GM19025 (cell line): Measurements from ENCODE around the gene SUGP2.
A peak's percentile ranks its signal among the peaks of the same experiment; 100 is the strongest.
"Not testable (repeated sequence)": the region's sequence is repeated elsewhere in the genome, so short reads cannot be mapped to it uniquely, and the experiment has no call there.

Experiments
- ATAC-seq: cut with Tn5 transposase; IDR thresholded peaks from one replicate; pipeline ENCODE4 v1.9.1; 2021; ENCODE audit warnings: mild to moderate bottlenecking, low read depth, moderate library complexity; ENCODE audit not compliant: unreplicated experiment

SUGP2 gene

DNA sequence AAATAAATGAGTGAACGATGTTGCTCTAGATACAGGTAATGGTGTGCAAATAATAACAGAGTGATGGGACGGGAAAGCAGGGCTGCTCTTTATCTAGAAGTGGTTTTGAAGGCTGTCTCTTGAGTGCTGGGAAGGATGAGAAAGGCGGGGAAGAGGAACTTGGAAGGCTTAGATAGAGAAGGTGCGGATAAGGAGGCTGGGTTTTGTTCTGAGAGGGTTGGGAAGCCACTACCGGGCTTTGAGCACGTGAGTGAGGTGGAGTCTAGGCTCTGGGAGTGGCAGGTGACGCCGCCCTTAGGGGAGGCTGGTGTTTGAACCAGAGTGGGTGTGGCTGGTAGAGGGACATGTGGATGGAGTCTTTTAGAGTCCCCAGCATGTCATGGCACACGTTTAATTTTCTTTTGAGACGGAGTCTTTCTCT, 897 bp upstream of the SUGP2 start:
- no peak for ATAC-seq

GRCh38 chr19:19033176-19033425, 216 bp downstream of the SUGP2 start:
- peak; percentile 16 for ATAC-seq

- peak; percentile 9 for ATAC-seq
These were observed 719 bp downstream of the SUGP2 start for GRCh38 chr19:19032420-19033175.

DNA sequence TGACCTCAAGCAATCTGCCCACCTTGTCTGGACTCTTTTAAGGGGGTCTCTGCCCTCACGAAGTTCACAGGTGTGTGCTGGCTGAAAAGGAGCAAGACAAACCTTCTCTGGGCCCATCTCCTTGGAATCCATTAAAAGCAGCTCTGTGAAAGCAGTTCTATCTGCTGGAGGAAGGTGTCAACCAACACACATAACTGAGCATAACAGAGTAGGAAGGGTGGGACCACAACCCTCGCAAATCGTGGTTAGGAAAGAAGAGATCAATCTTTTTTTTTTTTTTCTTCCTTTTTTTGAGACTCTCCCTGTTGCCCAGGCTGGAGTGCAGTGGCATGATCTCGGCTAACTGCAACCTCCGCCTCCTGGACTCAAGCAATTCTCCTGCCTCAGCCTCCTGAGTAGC, 1.4 kb downstream of the SUGP2 start:
- no peak for ATAC-seq

- no peak for ATAC-seq
These were observed 4.8 kb downstream of the SUGP2 start for GRCh38 chr19:19028526-19028925.

GRCh38 chr19:19027228-19027627, 6.1 kb downstream of the SUGP2 start:
- no peak for ATAC-seq

DNA sequence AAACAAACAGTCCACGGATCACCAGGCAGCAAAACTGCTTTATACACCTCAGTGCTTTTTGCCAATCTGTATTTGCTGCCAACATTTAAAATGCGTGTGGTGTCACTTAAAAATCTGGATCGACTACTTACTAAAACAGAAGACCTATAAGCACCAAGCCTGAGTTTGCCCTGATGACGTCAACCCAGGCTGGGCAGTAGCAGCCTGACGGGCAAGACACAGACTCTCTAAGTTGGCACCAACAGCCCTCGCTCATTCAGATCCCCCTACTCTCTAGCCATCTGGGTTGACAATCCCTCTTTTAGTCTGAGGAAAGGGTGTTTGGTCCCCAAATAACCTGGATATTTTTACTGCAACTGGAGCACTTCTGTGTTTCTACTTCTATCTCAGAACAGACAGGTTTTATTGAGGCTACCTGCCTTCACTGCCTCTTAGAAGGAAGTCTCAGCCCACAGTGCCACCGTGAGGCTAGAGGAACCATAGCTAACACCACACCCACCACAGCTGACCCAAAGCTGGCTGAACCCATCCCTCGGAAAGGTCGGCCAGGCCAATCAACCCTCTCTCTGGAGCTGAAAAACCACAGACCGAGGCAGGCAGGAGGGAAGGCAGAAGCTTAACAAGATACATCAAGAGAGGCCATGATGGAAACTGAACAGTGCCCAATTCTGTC, 6.9 kb downstream of the SUGP2 start:
- ATAC-seq, result no peak

- ATAC-seq, result no peak
These were observed 7.5 kb downstream of the SUGP2 start for GRCh38 chr19:19025861-19026260.

- not testable (repeated sequence) for ATAC-seq
These were observed 9.9 kb downstream of the SUGP2 start for GRCh38 chr19:19023376-19023775.

DNA sequence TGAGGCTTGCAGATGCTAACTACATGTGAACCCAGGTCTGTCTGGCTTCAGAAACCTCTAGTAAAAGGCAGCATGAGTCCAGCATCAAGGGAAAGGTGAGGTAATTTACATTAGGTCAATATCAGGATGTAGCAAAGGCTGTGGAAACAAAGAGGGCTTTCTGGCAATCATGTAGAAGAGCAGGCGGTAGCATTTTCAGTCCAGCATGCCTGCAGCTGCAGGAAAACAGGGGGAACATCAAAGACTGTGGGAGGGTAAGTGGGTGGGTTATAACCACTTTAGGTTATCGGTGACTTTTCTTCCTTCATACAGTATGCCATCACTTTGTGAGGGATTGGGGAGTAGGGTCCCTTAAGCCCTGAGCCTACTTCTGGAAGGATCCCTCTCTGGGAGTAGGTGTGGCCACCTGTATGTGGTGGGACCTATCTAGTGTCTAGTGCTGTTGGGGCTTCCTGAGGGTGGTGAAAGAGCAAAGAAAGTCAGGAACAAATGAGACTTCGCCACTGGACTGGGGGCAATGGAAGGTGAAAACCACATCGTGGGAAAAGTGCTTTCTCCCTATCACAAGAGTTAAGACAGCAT, 10.8 kb downstream of the SUGP2 start:
- ATAC-seq, result no peak

- ATAC-seq, result no peak
These were observed 12.2 kb downstream of the SUGP2 start for GRCh38 chr19:19021115-19021514.

- ATAC-seq, result no peak
These were observed 22.8 kb downstream of the SUGP2 start for GRCh38 chr19:19010551-19010950.

DNA sequence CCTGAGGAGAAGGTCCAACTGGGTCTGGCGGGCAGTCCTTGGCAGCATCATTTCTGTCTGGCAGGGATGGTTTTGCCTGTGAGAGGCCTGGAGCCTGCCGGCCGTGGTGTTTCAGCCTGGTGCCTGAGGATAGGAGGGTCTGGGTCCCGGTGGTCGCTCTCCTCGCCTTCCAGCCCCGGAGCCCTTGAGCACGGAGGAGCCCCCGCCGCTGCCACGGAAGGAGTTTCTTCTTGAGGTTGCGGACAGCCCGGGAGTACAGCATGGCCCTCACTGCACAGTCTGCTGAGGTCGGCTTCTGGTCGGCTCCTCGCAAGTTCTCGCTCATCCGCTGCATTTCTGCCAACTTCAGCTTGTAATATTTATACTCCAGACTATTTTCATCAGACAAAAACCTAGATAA, 23.4 kb downstream of the SUGP2 start:
- ATAC-seq, result no peak

GRCh38 chr19:19006213-19006612, 27.1 kb downstream of the SUGP2 start:
- no peak for ATAC-seq

DNA sequence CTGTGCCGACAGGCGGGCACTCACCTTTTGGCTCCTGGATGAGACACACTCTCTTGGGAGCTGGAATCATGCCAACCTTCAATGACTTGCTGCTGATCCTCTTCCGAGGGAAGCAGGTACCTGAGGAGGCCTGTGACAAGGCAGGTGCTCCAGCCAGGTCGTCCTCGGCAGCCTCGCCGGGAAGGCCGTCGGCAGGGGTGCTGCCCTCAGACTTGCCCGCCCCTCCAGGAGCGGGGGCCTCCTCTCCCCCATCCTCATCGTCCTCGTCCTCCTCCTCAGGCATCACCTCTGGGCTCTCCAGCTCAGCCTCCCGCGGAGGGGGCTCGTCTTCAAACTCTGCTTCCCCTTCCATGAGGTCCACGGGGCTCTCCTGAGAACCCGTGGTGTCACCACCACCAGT, 29.2 kb downstream of the SUGP2 start:
- ATAC-seq, result no peak

GRCh38 chr19:18999896-19000620, 33.3 kb downstream of the SUGP2 start:
- ATAC-seq, result no peak

DNA sequence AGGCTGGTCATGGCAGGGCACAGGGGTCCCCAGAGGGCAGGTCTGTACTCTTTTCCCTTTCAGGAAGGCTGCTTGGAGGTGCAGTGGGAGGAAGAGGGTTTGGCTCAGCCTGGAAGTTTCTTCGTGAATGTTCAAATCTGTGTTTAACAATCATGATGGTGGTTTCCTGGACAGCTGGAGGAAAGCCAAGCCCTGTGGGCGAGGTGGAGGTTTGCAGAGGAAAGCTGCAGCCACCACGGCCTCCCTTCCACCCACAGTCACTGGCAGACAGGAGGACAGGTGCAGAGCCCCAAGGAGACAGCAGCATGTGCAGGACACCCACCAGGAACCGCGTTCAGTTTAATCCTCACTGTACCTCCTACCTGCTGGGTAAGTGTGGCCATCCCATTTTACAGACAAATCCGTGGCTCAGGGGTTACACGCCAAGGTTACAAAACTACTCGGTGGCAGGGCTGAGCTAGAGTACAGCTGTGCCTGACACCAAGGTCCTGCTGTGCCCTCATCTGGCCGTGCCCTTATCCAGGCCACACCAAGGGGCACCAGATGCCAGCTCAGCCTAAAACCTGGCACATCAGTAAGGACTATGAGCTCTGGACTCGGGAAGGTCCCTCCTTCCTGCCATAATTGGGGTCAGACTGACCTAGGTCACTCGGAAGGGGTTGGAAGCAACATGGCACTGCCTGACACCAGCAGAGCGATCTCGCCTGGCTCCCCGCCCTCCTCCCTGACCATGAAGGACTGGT, 34.1 kb downstream of the SUGP2 start:
- ATAC-seq, result no peak

DNA sequence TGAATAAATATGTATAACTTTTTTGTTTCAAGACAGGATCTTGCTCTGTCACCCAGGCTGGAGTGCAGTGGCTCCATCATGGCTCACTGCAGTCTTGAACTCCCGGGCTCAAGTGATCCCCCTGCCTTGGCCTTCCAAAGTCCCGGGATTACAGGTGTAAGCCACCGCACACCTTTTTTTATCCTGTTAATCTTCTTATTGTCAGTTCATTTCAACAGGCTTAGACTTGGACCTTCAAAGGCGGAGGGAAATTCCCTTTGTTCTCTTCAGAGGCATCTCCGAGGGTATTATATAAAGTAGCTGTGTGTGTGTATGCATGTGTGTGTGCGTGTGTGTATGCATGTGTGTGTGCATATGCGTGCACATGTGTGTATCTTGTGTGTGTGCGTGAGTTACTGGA, 35.0 kb downstream of the SUGP2 start:
- ATAC-seq, result no peak

- ATAC-seq, result no peak
These were observed 36.4 kb downstream of the SUGP2 start for GRCh38 chr19:18996796-18997394.

DNA sequence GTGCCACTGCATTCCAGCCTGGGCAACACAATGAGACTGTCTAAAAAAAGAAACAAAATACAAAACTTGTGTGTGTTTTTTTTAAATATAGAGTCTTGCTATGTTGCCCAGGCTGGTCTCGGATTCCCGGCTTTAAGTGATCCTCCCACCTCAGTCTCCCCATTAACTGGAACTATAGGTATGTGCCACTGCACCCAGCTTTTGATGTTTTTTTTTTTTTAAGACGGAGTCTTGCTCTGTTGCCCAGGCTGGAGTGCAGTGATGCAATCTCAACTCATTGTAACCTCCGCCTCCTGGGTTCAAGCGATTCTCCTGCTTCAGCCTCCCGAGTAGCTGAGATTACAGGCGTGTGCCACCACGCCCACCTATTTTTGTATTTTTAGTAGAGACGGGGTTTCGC, 37.0 kb downstream of the SUGP2 start:
- ATAC-seq, result no peak
